B cell (primary cell): ENCODE data around the gene NPAS2. TPM values are rescaled to one million over a fixed set of nuclear protein-coding genes. Genes with fewer than 3 reads are reported as not detected.

Experiments used
- ATAC-seq: fragments of 200-7000 bp; cut with Tn5 transposase; one replicate; pipeline ENCODE4 v1.10.0; 2021; ENCODE audit warnings: low read depth, mild to moderate bottlenecking, moderate number of reproducible peaks, moderate library complexity
- CTCF ChIA-PET: fragments of 350-600 bp; sonication (Branson Sonifier 250); formaldehyde crosslinking; loops from one replicate; lab custom pipeline; 2021; ENCODE audit warnings: antibody characterized with exemption, inconsistent platforms; lab: Charles Lee
- POLR2A ChIA-PET: fragments of 350-600 bp; sonication (Branson Sonifier 250); formaldehyde crosslinking; loops from one replicate; lab custom pipeline; 2021; ENCODE audit warnings: antibody characterized with exemption; lab: Charles Lee
- DNase-seq: peaks from one replicate; pipeline ENCODE4 v3.0.0; 2013
- H2AFZ ChIP-seq: 2 replicates; pipeline ENCODE4 v1.6.1; 2012; ENCODE audit warnings: mild to moderate bottlenecking, low read depth, low read length; ENCODE audit not compliant: insufficient read depth, poor library complexity, severe bottlenecking
- H3K27ac ChIP-seq, 2 donors: 1 replicate in 1 of 2; 2 replicates in 1 of 2; pipeline ENCODE4 v1.5.1; 2012 to 2013; ENCODE audit warnings: low read length in 2 of 2, mild to moderate bottlenecking in 2 of 2, moderate library complexity in 1 of 2
- H3K27me3 ChIP-seq, 4 experiments: fragments of 200-600 bp in 1 of 4; sonication (generic) in 1 of 4; replicated peaks in 1 of 4; 1 replicate in 2 of 4; 2 replicates in 2 of 4; pipeline versions ENCODE4 v1.6.1 to v1.7.0; 2013 to 2016; ENCODE audit warnings: low read length in 3 of 4, mild to moderate bottlenecking in 2 of 4, mixed read lengths in 1 of 4, moderate library complexity in 1 of 4; ENCODE audit not compliant: insufficient read depth in 4 of 4, control insufficient read depth in 3 of 4; ENCODE audit errors: control extremely low read depth in 1 of 4
- H3K36me3 ChIP-seq, 2 experiments: replicated peaks in 1 of 2; 1 replicate in 1 of 2; 2 replicates in 1 of 2; pipeline versions ENCODE4 v1.6.1 to v1.7.1; 2013; ENCODE audit warnings: low read length in 1 of 2; ENCODE audit not compliant: insufficient read depth in 2 of 2, control insufficient read depth in 1 of 2; ENCODE audit errors: control extremely low read depth in 1 of 2, extremely low read depth in 1 of 2
- H3K4me1 ChIP-seq, 2 donors: fragments of 200-600 bp in 1 of 2; sonication (generic) in 1 of 2; 1 replicate in 1 of 2; 2 replicates in 1 of 2; pipeline versions ENCODE4 v1.5.1 to v1.6.1; 2013 to 2017; ENCODE audit warnings: low read length in 2 of 2; ENCODE audit not compliant: control insufficient read depth in 2 of 2, insufficient read depth in 2 of 2
- H3K4me2 ChIP-seq: replicated peaks from 2 replicates; pipeline ENCODE3; 2012; ENCODE audit warnings: mild to moderate bottlenecking, low read depth, low read length; ENCODE audit not compliant: poor library complexity, severe bottlenecking
- H3K4me3 ChIP-seq, 5 experiments: fragments of 200-600 bp in 1 of 5; sonication (generic) in 1 of 5; 1 replicate in 3 of 5; 2 replicates in 2 of 5; pipeline versions ENCODE4 v1.5.1 to v1.7.0; 2011 to 2016; ENCODE audit warnings: low read length in 4 of 5, mild to moderate bottlenecking in 4 of 5, low read depth in 2 of 5, control low read depth in 1 of 5, moderate library complexity in 1 of 5; ENCODE audit not compliant: insufficient read depth in 1 of 5; ENCODE audit errors: control extremely low read depth in 1 of 5, extremely low read depth in 1 of 5
- H3K79me2 ChIP-seq: fragments of 200-600 bp; sonication (generic); one replicate; pipeline ENCODE4 v1.6.0; 2016; ENCODE audit warnings: low read length; ENCODE audit not compliant: control insufficient read depth, insufficient read depth
- H3K9ac ChIP-seq: fragments of 200-600 bp; sonication (generic); 2 replicates; pipeline ENCODE4 v1.6.1; 2017; ENCODE audit warnings: mild to moderate bottlenecking, low read length, moderate library complexity
- H3K9me3 ChIP-seq, 3 donors: one replicate each; pipeline versions ENCODE4 v1.6.1 to v1.7.1; 2013; ENCODE audit warnings: low read length in 2 of 3; ENCODE audit not compliant: control insufficient read depth in 2 of 3, insufficient read depth in 1 of 3; ENCODE audit errors: control extremely low read depth in 1 of 3
- H4K20me1 ChIP-seq: 2 replicates; pipeline ENCODE4 v1.6.0; 2012; ENCODE audit warnings: mild to moderate bottlenecking, low read length; ENCODE audit not compliant: insufficient read depth, control insufficient read depth, poor library complexity, severe bottlenecking
- H3K27ac Mint-ChIP-seq: one replicate; pipeline ENCODE4 v1.8.0; 2021; ENCODE audit warnings: mixed read lengths
- H3K27me3 Mint-ChIP-seq: one replicate; pipeline ENCODE4 v1.8.0; 2021; ENCODE audit warnings: mixed read lengths
- H3K4me1 Mint-ChIP-seq: one replicate; pipeline ENCODE4 v1.8.0; 2021; ENCODE audit warnings: mixed read lengths
- H3K4me3 Mint-ChIP-seq: one replicate; pipeline ENCODE4 v1.8.0; 2021; ENCODE audit warnings: mixed read lengths
- H3K9me3 Mint-ChIP-seq: one replicate; pipeline ENCODE4 v1.8.0; 2022; ENCODE audit warnings: mixed read lengths; ENCODE audit not compliant: insufficient read depth
- EZH2 ChIP-seq: IDR thresholded peaks from 2 replicates; pipeline ENCODE4 v1.6.1; 2012; ENCODE audit warnings: borderline replicate concordance, low read depth, mild to moderate bottlenecking, moderate library complexity, low read length; ENCODE audit not compliant: insufficient read depth, poor library complexity, severe bottlenecking
- whole genome bisulfite sequencing: methylation state at CpG from one replicate; pipeline ENCODE4 v1.1.5; 2013; ENCODE audit warnings: missing lambda C conversion rate; ENCODE audit not compliant: insufficient coverage; 5-methylcytosine and 5-hydroxymethylcytosine counted together
- intact Hi-C: fragments of 100-400 bp; cut with micrococcal nuclease; formaldehyde crosslinking; loops from one replicate; pipeline ENCODE4 v1.10.0; 2022
- polyA plus RNA-seq: library from polyadenylated mRNA; depleted of rRNA; stranded (reverse); fragments of >200 nt; gene quantifications from 2 replicates; pipeline ENCODE4 v1.2.3, GENCODE V29; 2012
- total RNA-seq, 2 donors: library from RNA; stranded (reverse); fragments of 120-200 nt in 1 of 2; gene quantifications; 1 replicate in 1 of 2; 2 replicates in 1 of 2; pipeline versions ENCODE4 v1.2.3 to v1.2.4, GENCODE V29; 2013 to 2022
- TF ChIP-seq, protein P1 (sequence below): fragments of 200-600 bp; IDR thresholded peaks from one replicate; pipeline ENCODE4 v1.8.0; 2022; ENCODE audit warnings: antibody characterized with exemption, mild to moderate bottlenecking

The NPAS2 gene
- total and polyA plus RNA-seq, 2 donors (not counting 1 experiment from before 2014, with no cell fraction given) = not detected

GRCh38 chr2:100989666-100990065, 169.7 kb downstream of the NPAS2 start:
- Mint-ChIP-seq H3K9me3 (no peaks in the 10 kb centered on the region), H3K4me3 (no peak overlapping the region), H3K27me3 (peaks cover 6% of the 10 kb centered on the region), H3K4me1 (peaks cover 5% of the 10 kb centered on the region), H3K27ac (no peak overlapping the region)
- Histone ChIP-seq H2AFZ (no peak overlapping the region), H3K4me3 (no peak overlapping the region), H3K79me2 (no peaks in the 10 kb centered on the region), H4K20me1 (no peaks in the 10 kb centered on the region), H3K27ac (no peak overlapping the region), H3K4me1 (peaks cover 0 to 11% of the 10 kb centered on the region in 2 donors), H3K9me3 (peaks cover 0 to 8% (median 0%) of the 10 kb centered on the region in 3 donors), H3K27me3 (peaks cover 0 to 4% (median 2%) of the 10 kb centered on the region in 4 experiments), H3K4me2 (no peak overlapping the region), H3K36me3 (no peaks in the 10 kb centered on the region), H3K9ac (no peak overlapping the region)
- ChIA-PET POLR2A (no interaction called here), CTCF (interaction anchor here (2.7 to 5.9 kb wide), 2 partner anchors 380 to 727 kb away, joined by 9 to 88 read pairs; no protein-coding TSS in a partner anchor)
- ATAC-seq (no peak), DNase-seq (no peak)
- intact Hi-C loops = no loop called here
- TF ChIP-seq, protein P1, sequence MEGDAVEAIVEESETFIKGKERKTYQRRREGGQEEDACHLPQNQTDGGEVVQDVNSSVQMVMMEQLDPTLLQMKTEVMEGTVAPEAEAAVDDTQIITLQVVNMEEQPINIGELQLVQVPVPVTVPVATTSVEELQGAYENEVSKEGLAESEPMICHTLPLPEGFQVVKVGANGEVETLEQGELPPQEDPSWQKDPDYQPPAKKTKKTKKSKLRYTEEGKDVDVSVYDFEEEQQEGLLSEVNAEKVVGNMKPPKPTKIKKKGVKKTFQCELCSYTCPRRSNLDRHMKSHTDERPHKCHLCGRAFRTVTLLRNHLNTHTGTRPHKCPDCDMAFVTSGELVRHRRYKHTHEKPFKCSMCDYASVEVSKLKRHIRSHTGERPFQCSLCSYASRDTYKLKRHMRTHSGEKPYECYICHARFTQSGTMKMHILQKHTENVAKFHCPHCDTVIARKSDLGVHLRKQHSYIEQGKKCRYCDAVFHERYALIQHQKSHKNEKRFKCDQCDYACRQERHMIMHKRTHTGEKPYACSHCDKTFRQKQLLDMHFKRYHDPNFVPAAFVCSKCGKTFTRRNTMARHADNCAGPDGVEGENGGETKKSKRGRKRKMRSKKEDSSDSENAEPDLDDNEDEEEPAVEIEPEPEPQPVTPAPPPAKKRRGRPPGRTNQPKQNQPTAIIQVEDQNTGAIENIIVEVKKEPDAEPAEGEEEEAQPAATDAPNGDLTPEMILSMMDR = no peak
- no peak for TF ChIP-seq EZH2
- WGBS = 90% methylated on average over 3 of the region's 3 CpGs

- 99% methylated on average over 8 of the region's 9 CpGs for WGBS
- POLR2A ChIA-PET = no interaction called here
- intact Hi-C loops = no loop called here
- Histone ChIP-seq H3K27me3 (peaks cover 0 to 2% (median under 1%) of the 10 kb centered on the region in 4 experiments), H2AFZ (no peak overlapping the region), H4K20me1 (no peaks in the 10 kb centered on the region), H3K79me2 (no peaks in the 10 kb centered on the region), H3K9ac (no peak overlapping the region), H3K4me1 (peaks cover 0 to 11% of the 10 kb centered on the region in 2 donors), H3K36me3 (no peaks in the 10 kb centered on the region), H3K4me2 (no peak overlapping the region), H3K27ac (no peak overlapping the region), H3K4me3 (no peak overlapping the region), H3K9me3 (peaks cover 0 to 8% (median 0%) of the 10 kb centered on the region in 3 donors)
- Mint-ChIP-seq H3K27me3 (peaks cover 3% of the 10 kb centered on the region), H3K27ac (no peak overlapping the region), H3K4me3 (no peak overlapping the region), H3K4me1 (peaks cover 5% of the 10 kb centered on the region), H3K9me3 (no peaks in the 10 kb centered on the region)
- DNase-seq = no peak
- CTCF ChIA-PET = interaction anchor here (2.7 to 5.9 kb wide), 2 partner anchors 381 to 727 kb away, joined by 9 to 88 read pairs; no protein-coding TSS in a partner anchor
- no peak for ATAC-seq
- no peak for TF ChIP-seq EZH2
- TF ChIP-seq, protein P1 = no peak
These were observed 170.2 kb downstream of the NPAS2 start for GRCh38 chr2:100990166-100990565.
